ENCODE data around the gene CDH4.

Gene CDH4

DNA sequence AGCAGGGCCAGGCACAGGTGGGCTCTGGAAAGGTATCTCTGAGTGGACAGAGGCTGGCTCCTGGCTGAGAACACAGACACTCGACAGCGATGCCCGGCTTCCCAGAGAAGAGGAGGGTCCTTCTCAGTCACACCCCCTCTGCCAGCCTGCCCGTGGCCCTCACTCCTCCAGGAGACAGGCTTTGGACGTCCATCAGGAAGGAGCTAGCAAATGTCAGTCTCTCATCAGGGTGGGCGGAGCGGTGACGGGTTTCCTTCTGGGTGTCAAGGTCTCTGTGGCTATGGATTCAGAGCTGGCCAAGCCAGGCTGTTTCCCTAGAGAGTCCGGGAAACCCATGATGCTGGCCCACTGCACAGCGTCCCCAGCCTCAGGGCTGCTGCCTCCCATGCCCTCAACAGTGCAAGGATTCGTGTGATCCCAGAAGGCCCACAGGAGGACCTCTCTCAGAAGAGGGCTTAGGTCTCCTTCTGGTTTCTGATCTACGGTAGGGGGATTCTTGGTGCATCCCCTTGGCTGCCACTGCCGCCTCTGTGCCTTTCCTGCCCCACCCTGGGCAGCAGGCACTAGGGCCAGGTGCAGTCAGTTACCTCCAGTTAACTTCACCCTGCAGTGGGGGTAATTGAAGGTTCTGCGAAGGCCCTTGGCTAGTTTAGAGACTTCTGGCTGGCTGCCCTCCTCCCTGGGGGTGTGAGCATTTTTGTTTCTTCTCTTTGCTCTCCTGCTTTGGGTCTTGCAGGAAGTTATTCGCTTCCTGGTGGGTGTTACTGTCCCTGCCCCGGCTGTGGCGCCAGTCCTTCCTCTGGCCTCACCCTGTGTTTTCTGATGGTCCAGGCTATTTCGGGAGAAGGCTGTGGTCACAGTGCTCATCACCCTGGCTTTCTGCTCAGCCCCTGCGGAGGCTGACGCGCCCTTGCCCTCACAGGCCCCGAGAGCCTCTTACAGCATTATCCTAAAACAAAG is 80.2 kb downstream of the CDH4 start:
- no peak for DNase-seq

DNA sequence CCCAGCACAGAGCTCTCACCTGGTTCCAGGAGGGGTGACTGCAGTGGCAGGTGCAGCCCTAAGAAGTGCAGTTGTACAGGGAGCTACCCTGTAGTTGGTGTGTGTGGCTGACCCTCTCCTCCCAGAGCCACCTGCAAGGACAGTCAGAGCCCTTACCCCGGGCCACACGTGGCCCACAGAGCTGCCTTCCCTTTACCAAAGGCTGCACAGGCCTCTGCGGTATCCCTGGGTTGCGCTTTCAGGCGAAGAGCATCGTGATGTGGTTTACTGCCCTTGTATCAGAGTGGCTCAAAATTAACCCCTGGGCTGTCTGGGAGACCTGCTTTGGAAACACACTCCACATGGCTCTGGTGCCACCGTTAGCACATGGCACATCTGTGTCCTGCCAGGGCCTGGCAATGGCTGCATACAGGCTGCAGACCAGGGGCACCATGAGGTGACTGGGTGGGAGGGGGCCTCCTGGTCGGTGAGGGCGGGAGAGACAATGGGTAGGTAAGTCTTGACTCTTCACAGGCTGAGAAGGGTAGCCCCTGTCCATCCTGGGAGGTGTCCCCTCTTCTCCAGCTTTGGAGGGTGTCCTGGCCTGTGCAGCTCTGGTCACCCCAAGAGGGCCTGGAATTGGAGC is 81.5 kb downstream of the CDH4 start:
- no peak for DNase-seq

DNA sequence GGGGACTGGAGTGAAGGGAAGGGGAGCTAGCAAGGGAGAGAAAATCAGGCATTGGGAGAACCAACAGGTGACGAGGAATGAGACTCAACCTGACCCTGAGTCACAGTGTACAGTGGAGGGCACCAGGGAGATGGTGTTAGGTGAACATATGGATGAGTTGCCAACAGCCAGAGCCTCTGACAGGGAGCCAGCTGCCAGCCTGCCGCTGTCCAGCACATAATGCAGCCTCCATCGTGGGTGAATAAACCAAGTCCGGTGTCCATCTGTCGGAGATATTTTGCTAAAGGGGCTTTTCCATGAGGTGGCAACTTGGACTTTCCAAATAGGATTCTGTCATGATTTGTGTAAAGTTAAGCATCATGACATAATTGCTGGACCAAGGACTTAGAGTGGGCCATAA is 88.1 kb downstream of the CDH4 start:
- DNase-seq: no peak

DNA sequence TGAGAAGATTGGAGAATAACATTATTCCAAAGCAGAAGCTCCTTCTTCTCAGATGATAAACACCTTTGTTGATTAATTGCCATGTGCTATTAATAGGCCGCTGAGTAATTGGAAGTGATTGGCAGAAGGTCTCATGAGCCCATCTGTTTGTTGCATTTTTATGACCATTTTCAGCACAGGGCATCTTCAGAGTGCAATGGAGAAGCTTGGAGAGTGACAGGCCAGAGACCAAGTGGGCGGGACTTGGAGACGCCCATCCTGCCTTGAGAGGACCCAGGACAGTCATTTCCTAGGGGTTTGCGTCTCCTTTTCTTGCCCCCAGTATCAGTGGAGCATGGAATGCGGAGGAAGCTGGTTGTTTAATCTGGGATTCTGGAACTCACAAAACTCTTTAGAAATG is 89.5 kb downstream of the CDH4 start:
- no peak for DNase-seq

DNA sequence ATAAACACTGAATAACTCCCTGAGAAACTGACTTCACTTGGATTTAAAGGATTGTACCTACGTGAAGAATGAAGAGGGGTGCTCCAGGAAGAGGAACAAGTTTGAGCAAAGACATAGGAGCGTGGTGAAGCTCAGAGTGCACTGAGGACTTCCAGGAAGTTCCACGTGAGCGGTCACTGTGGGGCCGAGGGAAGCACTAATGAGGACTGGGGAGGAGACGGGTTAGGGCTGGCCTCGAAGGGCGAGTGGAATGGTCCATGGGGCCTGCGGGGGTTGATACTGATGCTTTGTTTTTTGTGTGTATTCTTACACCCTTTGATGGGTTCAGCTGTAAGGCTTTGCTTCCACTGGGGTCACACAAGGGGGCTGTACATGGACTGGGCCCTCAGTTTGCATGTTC is 91.9 kb downstream of the CDH4 start:
- no peak for DNase-seq

DNA sequence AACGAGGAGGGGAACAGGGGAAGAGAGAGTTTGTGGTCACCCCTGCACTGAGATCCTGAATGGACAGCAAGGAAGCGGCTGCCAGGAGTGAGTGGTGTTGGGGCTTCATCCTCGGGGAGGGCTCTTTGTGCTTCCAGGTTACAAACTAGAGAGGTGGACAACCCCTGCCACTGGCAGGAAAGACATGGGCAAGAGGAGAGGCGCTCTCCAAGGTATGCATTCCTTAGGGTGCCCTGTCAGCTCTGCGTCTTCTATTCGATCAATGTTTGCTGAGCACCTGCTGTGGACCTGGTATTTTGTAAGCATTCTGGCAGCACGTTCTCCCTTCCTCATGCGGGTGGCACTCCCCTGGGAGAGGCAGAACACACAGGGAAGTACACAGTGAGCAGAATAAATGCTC is 93.6 kb downstream of the CDH4 start:
- no peak for DNase-seq

DNA sequence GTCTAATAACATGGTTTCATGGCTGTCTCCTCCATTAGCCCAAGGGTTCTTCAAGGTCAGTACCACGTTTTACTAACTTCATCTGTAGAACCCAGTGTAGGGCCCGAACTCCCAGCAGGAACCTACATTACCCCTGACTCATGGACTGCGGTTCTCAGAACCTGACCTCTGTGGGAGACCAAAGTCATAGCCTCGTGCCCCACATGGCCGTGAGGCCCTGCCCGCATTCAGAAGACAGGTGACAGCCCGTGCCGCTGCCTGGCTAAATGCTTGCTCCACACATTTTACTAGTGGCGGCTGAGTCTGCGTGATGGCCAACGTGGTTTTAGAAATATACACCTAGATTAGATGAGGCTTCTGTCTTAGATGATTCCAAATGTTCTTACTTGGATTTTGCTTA is 94.9 kb downstream of the CDH4 start:
- no peak for DNase-seq

DNA sequence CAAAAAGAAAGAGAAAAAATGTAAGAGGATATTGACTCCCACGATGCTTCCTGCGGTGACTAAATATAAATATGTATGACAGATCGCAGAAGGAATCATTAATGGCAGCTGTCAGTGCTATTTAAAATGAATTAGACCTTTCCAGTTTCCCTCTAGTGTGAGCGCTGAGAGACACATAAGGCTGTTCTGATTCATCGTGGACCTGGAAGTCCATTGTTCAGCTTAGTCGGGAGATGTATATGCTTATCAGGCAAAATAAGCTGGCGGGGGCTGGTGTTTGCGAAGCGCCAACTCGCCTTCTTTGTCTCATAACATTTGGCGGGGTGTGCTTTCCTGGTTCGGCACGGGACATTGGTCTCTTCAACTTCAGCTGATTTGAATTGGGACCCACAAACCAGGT is 95.4 kb downstream of the CDH4 start:
- DNase-seq: no peak

DNA sequence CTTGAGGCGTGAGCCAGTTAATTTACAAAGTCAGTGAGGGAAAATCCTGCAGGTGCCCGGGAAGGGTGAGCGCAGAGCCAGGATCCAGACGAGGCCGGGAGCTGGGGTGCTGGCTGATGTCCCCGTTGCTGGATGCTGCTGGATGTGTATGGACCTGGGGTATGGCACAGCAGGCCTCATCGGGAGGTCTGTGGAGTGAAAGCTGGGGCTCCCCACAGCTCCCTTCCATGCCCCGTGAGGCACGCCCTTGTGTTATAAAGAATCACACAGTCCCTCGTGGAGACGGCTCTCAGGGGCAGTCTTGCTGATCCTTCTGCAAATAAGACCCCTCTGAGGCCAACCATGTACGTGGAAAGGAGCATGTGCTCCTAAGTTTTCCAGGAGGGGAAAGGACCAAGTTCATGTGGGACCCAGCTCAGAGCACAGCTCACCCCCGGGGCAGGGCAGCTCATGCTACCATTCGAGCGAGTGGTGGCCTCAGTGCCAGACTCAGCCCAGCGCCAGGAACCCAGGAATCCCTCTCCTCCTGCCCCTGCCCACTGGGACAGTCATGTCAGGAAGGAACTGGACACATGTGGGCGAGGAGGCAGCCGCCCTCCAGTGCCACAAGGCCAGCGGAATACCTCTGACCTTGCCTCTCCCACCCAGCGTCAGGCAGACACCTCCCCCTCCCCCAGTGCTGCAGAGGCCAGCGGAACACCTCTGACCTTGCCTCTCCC is 97.5 kb downstream of the CDH4 start:
- DNase-seq: no peak

DNA sequence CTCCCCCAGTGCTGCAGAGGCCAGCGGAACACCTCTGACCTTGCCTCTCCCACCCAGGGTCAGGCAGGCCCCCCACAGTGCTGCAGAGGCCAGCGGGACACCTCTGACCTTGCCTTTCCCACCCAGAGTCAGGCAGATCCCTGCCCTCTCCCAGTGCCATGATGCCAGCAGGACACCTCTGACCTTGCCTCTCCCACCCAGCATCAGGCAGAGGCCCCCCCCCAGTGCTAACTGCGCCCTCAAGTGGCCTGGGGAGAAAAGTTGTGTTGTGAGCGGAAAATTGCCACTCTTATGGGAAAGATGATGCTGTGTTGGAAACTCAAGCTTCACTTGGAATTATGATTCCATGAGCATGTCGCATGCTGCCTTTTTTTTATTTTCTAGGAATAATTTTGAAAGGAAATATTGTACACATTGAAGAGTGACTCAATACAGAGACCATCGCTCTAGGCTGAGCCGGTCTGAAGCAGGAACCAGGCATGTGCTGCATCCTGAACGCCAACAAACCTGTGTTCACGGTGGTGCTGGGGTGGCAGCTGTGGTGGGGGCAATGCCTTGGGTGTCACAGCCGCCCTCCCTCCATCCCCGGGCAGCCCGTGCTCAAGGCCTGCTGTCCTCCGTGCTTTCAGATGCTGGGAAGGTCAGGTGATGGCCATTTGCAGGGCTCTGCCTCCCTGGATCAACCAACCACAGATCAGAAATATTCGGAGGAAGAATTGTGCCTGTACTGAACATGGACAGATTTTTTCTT is 98.6 kb downstream of the CDH4 start:
- DNase-seq: no peak

DNA sequence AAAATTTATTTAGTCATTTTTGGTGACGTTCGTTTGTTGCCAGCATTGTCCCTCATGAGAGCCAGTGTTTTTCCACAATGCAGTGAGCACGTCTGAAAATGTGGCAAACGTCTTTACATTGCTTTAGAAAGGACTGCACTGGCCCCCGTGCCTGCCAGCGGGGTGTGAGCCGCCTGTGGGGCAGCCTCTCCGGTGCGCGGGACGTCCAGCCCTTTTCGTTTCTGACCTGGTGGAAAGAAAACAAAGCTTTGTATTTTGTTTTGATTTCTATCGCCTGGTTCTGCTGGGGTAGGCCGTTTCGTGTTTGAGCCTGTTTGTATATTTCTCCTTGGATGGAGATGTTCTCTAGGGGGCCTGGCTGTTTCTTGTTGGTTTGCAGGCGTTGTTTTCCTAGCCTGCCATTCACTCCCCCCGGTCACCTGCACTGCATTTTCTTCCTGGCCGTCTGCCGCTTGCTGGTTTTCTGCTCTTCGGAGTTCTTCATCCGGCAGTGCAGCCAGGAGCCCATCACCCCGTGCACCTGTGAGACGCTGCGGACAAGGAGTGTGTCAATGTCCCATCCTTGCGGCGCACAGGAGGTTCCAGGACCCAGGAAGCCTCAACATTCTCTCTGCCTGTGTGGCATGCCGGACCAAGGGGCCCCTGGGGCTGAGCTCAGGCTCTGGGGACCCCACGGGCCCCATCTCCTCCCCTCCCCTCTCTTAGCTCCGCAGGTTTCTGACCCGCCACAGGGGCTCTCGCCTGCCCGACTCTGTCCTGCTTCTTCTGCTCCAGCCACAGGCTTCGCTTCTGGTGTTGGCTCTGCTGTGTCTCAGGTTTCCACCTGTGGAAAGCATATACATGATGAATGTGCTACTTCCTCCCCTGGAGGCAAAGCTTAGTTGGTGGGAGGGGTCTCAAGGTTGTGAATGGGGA is 100.5 kb downstream of the CDH4 start:
- no peak for DNase-seq

DNA sequence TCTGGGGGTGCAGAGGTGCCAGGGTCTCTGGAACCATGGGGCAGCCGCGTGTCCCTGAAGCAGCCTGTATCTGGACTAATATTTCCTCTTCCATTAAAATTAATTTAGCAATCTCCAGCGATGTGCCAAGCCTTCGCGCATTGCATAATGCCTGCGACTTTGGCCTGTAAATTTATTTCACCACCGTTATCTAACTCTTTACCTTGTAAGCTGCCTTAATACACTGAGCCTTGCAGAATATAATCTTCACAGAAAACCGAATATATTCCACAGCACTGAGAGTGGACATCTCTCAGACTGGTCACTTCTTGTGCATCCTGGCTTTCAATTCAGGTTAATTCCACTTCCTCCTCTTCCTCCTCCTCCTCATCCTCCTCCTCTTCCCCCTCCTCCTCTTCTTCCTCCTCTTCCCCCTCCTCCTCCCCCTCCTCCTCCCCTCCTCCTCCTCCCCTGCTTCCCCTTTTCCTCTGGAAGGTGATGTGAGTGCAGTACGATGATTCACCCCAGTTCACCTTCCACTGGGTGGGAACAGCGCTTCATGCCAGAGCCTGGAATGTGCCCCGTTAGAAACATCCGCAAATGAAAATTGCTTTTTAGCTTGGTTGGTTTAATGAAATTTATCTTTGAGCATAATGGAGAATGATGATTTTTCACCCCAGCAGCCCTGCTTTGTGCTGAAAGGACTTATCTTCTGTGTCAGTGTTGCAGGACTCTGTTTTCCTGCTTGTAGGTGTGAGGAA is 101.4 kb downstream of the CDH4 start:
- DNase-seq: no peak

DNA sequence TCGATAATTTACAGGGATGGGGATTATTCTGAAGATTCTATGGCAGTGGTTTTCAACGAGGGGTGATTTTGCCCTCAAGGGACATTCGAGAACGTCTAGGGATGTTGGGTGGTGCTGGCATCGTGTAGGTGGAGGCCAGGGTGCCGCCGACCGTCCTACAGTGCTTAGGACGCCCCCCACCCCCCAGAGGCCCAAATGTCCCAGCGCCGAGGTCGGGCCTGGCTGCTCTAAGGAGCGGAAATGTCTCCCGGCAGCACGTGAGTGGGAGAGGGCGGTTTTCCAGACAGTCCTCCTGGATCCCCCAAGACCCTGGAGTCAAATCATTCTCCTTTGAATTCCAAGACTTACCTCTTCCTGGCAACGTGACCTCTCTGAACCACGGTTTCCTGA is 101.9 kb downstream of the CDH4 start:
- DNase-seq: no peak

DNA sequence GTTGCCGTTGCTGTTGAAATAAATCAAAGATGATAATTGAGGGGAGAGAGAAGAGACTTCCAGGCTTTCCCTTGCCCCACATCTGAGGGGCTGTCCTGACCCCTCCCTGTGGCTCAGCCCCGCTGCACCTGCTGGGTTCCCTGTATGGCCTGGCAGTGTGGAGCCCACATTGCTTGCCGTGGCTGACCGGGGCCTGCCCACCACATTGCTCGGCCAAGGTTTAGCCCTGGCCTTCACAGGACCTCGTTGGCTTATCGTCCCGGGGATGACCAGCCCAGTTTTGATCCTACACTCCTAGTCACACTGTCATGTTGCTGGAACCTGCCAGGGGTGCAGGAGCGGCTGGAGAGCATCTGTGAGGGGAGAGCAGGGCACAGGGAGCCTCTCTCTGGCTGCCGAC is 102.4 kb downstream of the CDH4 start:
- no peak for DNase-seq

DNA sequence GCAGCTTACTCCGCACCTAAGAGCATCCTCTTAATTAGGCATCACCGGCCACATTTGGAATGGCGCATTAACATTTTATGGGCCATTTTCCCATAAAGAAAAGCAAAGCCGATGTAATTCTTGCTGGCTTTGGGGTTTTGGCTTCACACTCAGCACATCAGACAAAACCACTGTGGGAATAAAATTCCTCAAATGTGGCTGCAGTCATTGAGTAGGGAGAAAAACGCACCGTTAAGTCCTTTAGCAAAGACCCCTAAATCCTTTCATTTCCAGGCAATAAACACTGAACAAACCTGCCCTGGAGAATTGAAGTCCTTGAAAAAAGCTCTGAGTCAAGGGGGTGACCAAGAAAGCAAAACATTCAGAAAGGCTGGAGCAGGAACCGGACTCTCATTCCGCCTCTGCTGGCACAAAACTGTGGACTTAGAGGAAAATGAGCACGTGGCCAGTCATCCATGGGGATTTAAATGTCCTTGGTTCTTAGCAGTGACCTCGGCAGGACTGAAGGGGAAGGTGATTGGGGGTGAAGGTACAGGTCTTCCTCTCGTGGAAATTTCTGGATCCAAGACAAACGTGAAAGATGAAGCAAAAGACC is 102.9 kb downstream of the CDH4 start:
- DNase-seq: no peak

DNA sequence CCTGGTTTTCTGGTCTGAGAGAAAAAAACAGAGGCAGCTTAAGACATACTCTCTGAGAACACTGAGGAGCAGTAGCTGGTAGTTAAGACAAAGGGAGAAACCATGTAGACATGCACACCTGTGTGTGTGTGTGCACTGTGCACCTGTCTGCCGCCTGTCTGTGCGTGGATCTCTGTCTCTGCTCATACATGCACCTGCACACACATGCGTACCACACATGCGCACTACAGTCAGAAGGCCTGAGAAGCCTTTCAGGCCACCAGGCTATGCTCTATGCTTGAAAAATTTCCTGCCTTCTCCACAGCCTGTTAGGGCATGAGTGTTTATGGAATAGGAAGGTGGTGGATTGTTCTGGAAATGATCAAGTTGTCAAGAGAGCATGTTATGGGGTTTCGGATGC is 103.5 kb downstream of the CDH4 start:
- DNase-seq: no peak

DNA sequence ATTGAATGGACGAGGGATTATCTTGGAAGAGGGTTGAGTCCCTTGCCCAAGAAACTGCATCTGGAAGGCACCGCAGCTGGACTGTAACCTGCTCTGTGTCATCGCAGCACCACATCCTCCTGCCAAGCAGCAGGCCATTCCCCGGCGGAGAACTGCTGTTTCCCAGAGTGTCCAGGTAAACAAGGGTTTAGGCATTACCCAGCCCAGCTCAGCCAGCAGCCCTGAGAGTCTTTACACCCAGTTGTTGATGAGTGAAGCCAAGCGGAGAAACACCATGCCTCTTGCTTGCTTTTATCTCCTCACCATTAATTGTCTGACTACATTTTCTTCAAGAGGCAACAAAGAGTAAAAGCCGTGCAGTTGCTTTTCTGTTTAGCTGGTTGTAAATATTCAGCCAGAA is 104.1 kb downstream of the CDH4 start:
- DNase-seq: no peak

DNA sequence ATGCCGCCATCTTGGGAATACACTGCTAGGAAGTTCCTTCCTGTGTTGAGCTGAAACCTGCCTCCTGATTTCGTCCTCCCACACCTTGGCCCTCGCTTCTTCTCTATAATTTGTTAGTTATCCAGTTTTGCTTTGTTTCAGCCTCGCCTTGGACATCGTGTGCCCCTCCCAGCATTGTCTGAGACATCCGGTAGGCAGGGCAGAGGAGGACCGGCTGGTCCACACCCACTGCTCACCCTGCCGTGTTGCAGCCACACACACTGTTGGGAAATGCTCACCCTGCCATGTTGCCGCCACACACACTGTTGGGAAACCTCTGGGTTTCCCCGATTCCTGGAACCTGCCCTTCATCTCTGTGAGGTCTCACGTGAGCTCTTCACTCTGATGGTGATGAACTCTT is 105.1 kb downstream of the CDH4 start:
- DNase-seq: no peak

DNA sequence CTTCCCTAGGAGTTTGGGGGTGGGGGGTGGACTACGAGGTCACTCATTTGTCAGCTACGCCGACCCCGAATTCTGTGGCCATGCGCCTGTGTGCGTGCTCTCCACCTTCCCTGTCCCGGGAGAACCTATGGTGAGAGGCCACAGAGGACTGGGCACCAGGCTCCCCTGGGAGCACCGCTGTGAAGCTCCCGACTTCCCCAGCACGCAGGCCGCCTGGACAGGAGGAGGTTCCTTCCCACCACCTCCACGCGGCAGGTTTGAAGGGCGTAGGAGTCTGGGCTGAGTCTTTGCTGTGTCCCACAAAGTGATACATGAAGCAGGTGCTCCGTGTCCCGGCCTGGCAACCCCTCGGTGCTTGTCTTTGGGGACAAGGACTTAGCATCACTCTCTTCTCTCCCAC is 107.2 kb downstream of the CDH4 start:
- DNase-seq: no peak

DNA sequence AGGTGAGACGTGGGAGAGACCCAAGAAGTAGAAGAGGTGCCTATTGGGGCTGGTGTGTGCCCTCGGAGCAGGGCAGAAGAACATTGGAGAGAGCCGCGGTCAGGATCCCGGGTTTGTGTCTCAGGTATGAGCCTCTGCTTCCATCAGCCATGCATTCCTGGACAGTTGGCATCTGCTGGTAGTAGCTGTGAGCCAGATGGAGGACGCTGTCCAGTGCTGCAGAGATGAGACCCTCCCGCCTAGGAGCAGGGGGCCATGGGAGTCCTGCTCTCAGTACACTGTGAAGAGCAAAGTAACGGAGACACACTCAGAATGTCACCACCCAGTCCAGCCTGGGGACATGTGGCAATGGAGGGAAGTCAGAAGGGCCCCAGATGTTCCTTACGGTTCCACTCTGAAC is 108.2 kb downstream of the CDH4 start:
- DNase-seq: no peak

DNA sequence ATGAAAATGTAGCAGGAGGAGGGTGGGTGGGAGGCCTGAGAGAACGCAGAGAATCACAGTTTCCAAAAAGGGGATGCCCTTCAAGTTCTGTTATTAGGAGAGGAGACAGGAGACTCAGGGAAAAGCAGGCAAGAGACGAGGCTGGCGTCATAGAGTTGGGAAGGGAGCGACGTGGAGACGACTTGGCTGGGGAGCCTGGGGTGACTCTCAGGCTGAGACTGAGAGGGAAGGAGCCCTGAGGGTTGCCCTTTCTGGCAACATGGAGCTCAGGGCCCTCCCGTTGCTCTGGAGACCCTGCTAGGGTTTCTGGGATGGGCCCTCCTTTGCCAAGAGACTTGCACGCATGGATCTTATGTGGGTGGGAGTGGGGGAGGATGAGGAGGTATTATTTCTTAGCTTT is 108.9 kb downstream of the CDH4 start:
- DNase-seq: no peak
